GOT3 (cell line): ENCODE measurements around the gene WEE1.
"Not testable (repeated sequence)": the region's sequence is repeated elsewhere in the genome, so short reads cannot be mapped to it uniquely, and the experiment has no call there.

Experiments used
- DNase-seq: peaks from one replicate; lab custom pipeline; 2025; ENCODE audit warnings: mixed read lengths; lab: John Stamatoyannopoulos, UW

WEE1 gene

DNA sequence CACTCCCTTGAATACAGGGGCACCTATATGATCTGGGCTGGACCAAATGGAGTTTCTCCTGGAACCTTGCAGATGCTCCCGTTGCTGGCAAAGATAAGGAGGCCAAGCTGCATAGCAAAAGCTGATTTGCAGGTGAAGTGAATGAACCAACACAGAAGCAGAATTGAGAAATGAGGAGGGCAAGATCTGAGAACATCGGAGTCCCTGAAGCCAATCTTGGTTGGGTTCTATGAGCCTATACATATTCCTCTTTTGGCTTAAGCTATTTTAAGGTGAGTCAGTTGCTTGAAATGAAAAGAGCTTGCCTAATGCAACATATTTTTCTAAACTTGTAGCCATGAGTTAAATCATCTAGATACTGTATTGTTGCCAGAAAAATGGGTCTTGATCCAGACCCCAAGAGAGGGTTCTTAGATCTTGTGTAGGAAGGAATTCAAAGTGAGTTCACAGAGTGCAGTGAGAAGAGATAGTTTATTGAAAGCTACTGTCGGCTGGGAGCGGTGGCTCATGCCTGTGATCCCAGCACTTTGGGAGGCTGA lies 23.5 kb downstream of the WEE1 start:
- no peak for DNase-seq

GRCh38 chr11:9600166-9600565 lies 26.7 kb downstream of the WEE1 start:
- no peak for DNase-seq

- no peak for DNase-seq
Observed at GRCh38 chr11:9600644-9601036, 27.2 kb downstream of the WEE1 start.

GRCh38 chr11:9601037-9601875 lies 27.8 kb downstream of the WEE1 start:
- peak; percentile 7 for DNase-seq

- no peak for DNase-seq
Observed at GRCh38 chr11:9601876-9602199, 28.4 kb downstream of the WEE1 start.

DNA sequence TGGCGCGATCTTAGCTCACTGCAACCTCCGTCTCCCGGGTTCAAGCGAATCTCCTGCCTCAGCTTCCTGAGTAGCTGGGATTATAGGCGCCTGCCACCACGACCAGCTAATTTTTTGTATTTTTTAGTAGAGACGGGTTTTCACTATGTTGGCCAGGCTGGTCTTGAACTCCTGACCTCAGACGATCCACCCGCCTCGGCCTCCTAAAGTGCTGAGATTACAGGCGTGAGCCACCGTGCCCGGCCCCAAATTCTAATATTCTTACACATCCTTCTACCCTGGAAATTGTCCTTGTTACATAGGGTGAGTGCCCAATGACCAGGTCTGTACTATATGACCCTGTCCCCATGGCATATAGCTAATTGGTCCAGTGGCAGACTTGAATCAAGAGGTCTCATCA lies 29.7 kb downstream of the WEE1 start:
- not testable (repeated sequence) for DNase-seq

- DNase-seq = no peak
Observed at GRCh38 chr11:9604134-9604533, 30.7 kb downstream of the WEE1 start.

- no peak for DNase-seq
Observed at GRCh38 chr11:9605742-9606141, 32.3 kb downstream of the WEE1 start.

- DNase-seq = no peak
Observed at GRCh38 chr11:9606809-9607510, 33.5 kb downstream of the WEE1 start.

- no peak for DNase-seq
Observed at GRCh38 chr11:9607511-9607899, 34.0 kb downstream of the WEE1 start.

DNA sequence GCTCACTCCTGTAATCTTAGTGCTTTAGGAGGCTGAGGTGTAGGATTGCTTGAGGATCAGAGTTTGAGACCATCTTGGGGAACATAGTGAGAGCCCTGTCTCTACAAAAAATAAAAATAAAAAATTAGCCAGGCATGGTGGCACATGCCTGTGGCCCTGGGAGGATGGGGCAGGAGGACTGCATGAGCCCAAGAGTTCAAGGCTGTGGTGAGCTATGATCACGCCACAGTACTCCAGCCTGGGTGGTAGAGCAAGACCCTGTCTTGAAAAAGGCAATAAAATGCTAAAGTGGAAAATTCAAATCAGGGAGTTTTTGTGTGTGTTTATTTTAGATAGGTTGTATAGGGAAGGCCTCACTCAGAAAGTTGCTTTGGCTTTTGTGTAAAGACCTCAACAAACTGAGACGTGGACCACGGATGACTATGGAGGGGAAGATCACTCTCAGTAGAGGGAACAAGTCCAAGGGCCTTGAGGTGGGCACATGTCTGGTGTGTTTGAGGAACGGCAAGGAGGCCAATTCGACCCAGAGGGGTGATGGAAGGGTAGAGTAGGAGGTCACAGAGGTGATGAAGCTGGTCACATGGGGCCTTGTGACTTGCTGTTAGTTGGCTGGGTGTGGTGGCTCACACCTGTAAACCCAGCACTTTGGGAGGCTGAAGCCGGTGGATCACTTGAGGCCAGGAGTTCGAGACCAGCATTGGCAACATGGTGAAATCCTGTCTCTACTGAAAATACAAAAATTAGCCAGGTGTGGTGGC lies 35.7 kb downstream of the WEE1 start:
- no peak for DNase-seq

DNA sequence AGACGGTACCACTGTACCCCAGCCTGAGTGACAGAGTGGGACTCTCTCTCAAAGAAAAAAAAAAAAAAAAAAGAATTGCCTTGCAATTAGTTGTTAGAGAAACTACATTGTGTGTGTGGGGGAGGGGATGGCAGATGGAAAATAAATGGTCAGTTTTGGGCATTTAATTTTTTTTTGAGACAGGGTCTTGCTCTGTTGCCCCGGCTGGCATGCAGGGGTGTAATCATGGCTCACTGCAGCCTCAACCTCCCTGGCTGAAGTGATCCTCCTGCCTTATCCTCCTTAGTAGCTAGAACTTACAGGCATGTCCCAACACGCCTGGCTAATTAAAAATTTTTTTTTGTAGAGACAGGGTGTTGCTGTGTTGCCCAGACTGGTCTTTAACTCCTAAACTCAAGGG lies 36.4 kb downstream of the WEE1 start:
- no peak for DNase-seq

DNA sequence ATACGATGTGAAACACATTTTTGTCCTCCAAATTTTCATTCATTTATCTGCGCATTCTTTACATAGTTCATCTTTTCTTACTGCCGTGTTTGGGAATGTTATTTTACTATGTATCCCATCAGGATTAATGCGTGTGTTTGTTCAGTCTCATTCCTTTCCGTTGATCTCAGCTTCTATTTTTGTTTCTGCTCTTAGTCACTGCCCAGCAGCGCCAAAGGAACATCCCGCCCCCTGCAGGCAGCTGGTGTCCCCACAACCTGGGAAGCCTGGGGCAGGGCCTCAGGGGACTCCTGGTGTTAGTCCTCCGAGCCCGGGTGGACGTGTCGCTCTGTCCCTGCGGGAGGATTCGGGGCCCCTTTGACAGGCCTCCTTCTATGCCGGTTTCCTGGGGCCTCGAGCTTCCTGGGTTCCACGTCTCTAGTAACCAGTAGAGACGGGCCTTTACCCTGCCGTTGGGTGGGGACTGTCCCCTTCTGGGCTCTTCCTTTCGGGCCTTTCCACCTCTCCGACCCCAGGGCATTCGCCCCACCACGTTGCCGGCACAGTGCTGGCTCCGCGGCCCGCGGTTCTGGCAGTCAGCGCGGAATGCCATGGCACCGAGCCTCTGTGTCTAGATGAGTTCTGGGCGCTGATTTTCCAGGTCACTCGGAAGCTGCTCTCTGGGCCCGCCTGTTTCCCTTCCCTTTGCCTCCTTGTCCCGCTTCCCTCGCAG lies 39.8 kb downstream of the WEE1 start:
- DNase-seq = peak; percentile 56

DNA sequence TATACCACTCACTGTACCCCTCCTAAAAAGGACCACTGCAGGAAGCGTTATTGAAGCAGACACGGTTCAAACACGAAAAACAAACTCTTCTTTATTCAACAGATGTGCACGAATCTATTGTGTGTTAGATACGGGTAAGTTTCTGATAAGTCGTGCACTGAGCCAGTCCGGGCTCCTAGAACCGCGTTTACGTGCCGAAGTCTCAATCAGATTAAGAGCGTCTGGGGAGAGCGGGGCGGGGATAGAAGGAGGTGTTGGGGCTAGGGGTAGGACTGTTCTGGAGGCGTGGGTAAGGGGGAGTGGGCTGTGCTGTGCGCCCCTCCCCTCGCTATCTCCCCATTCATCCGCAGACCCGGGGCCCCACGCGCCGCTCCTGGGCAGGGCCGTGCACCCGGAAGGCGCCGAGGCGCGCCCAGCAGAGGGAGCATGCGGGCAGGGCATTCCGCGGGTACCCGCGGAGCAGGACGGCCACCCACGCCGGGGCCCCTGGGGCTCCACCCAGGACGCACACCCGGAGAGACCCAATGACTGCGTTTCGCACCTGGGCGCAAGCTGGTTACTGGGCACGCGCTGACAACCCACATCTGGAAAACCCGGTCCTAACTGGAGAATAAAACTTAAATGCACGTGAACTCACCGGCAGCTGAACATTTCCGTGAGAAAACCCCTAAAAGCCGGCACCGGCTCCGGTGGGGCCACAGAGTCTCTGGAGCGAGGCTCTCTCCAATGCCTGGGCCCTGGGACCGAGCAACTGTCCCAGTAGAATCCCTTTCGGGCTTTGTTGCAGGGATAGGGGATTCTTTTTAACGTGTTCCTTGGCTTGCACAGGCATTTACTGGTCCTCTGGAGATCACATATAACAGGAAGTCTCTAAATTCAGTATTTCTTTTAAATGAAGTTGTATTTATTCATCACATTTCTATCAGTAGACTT lies 40.6 kb downstream of the WEE1 start:
- peak; percentile 53 for DNase-seq

DNA sequence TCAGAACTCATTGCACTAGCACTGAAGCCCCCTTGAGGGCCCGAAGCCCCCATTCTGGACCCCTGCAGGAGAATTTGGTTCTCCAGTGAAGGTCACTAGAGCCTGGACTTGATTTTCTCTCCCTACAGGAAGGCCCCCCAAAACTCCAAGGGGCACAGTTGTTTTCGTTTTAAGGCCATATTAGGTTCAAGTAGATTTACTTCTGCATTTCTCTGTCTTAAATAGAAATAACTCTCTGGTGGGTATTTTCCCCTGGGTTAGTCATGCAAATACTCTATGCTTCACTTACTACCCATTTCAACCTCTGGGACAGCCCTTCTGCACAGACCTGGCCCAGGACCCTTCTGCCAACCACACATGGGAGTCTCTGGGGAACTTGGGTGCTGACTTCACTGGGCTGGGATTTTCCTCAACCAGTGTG lies 41.6 kb downstream of the WEE1 start:
- no peak for DNase-seq

DNA sequence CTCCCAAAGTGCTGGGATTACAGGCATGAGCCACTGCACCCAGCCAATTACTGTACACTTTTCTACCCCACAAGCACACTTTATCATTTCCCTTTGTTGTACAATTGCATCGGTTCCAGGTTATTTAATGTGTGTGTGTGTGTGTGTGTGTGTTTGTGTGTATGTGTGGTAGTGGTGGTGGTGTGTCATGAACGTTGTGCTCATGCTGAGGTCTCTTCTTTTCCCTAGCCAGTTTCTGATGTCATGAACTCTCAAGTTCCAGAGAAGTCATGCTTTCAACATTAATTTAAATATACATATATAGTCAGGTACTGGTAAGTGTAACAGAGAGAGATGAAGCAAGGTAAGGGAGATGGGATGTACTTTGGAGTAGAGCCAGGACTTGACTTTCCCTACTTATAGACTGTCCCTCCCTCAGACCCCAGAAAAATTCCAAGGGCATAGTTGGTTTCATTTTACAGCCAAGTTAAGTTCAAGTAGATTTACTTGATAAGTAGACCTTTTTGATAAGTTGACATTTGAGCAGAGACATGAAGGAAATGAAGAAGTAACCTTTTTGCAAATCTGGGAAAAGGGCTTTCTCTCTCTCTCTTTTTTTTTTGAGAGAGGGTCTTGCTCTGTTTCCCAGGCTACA lies 42.7 kb downstream of the WEE1 start:
- no peak for DNase-seq

DNA sequence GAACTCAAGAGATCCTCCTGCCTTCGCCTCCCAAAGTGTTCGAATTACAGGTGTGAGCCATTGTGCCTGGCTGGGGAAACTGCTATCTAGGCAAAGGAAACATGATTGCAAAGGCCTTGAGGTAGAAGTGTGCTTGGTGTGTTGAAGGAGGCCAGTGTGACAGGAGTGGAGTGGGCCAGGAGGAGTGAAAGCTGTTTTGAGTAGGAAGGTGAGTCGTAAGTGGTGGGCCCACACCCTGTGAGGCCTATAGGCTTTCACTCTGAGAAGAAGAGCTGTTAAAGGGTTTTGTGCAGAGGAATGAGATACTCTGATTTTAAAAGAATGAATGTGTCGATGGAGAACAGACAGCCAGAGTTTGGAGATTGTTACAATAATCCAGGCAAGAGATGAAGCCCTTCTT lies 43.4 kb downstream of the WEE1 start:
- DNase-seq = no peak

- no peak for DNase-seq
Observed at GRCh38 chr11:9617940-9618339, 44.5 kb downstream of the WEE1 start.

DNA sequence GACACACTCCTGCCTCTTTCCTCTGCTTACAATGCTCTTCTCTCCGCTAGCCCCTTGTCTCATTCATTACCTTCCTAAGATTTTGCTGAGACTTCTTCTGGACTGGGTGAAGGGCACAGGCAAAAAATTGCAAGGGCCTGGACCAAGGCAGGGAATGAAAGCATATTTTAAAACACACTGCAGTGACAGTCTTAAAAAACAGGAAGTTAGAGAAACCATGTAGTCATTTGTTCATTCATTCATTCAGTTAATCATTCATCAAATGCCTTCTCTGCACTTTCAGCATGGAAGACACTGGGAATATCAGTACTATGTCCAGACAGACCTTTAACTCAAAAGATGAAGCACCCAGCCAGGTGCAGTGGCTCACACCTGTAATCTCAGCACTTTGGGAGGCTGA lies 45.5 kb downstream of the WEE1 start:
- no peak for DNase-seq

DNA sequence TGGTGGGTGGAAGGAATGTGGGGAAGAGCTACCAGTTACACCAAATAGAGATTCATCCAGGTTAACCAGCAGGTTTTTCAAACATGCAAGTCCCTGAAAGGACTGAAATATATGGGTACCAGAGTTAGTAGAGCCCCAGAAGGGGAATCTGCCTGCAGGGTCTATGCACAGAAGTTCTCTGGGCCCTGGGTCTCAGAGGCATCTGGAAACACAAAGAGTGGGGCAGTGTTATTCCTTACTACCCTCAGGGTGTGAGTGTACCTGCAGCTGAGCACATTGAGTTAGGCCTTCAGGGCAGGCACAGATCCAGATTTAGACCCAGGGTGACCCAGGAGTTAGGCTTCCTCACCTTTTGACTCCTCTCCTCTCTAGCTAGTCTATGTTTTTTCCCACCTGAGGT lies 46.5 kb downstream of the WEE1 start:
- no peak for DNase-seq
